T-helper 1 cell (primary cell): Measurements from ENCODE around the gene TMA7.
"Not testable (repeated sequence)": the region's sequence is repeated elsewhere in the genome, so short reads cannot be mapped to it uniquely, and the experiment has no call there.

ENCODE experiments used
- DNase-seq, 5 donors: peaks; one replicate each; pipeline ENCODE4 v3.0.0-alpha.2; 2012 to 2020

TMA7 gene

GRCh38 chr3:48469046-48469915 is 29.2 kb downstream of the TMA7 start:
- no peak for DNase-seq

- DNase-seq: no peak
Measured at GRCh38 chr3:48470286-48470685, 30.2 kb downstream of the TMA7 start.

- no peak for DNase-seq
Measured at GRCh38 chr3:48472673-48472922, 32.5 kb downstream of the TMA7 start.

- peak; percentile 88 to 99 (median 93) for DNase-seq
Measured at GRCh38 chr3:48472923-48473616, 33.0 kb downstream of the TMA7 start.

GRCh38 chr3:48473617-48473952 is 33.5 kb downstream of the TMA7 start:
- DNase-seq: no peak

GRCh38 chr3:48474031-48474430 is 34.0 kb downstream of the TMA7 start:
- not testable (repeated sequence) for DNase-seq

GRCh38 chr3:48474619-48475018 is 34.6 kb downstream of the TMA7 start:
- DNase-seq: no peak

GRCh38 chr3:48475188-48475587 is 35.1 kb downstream of the TMA7 start:
- DNase-seq: no peak

GRCh38 chr3:48476426-48477053 is 36.5 kb downstream of the TMA7 start:
- DNase-seq: no peak

GRCh38 chr3:48477959-48478520 is 38.0 kb downstream of the TMA7 start:
- DNase-seq: no peak

- peak in 4 of 5 donors; percentile 39 to 83 (median 52) for DNase-seq
Measured at GRCh38 chr3:48478626-48479555, 38.8 kb downstream of the TMA7 start.

- DNase-seq: not testable (repeated sequence)
Measured at GRCh38 chr3:48480891-48481290, 40.8 kb downstream of the TMA7 start.

GRCh38 chr3:48482822-48483221 is 42.8 kb downstream of the TMA7 start:
- not testable (repeated sequence) for DNase-seq

- no peak for DNase-seq
Measured at GRCh38 chr3:48486952-48487351, 46.9 kb downstream of the TMA7 start.

GRCh38 chr3:48492461-48493202 is 52.6 kb downstream of the TMA7 start:
- no peak for DNase-seq

- DNase-seq: no peak
Measured at GRCh38 chr3:48493203-48493501, 53.1 kb downstream of the TMA7 start.
